Measurements from ENCODE around the gene FAM81B. TPM values are rescaled to one million over a fixed set of nuclear protein-coding genes. Genes with fewer than 3 reads are reported as not detected.

FAM81B gene
- total and polyA plus RNA-seq, 2 donors from 2014 or later = 1.9 to 2.3 TPM

DNA sequence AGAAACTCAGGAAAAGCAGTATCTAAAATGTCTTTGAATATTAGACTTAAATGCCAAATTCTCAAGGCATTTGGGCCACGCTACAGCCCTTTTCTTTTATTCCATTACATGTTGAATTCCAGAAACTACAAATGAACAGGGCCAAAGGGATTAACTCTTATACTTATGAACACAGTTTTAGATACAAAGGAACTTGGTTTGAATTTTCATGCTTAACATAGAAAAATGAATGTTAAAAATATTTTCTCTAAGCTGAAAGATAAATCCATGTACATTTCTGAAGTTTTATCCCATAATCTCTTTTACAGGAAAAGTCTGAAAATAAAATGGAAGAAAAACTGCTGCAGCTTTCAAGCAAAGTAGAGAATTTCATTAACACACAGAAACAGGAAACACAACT is 56.8 kb downstream of the FAM81B start:
- no peak overlapping the region for H3K4me3 ChIP-seq (ENCODE audit: low read length in 3 of 3)
- no peaks in the 10 kb centered on the region for H3K27me3 ChIP-seq (ENCODE audit: control insufficient read depth, insufficient read depth, low read length)
- TF ChIP-seq, protein P1, sequence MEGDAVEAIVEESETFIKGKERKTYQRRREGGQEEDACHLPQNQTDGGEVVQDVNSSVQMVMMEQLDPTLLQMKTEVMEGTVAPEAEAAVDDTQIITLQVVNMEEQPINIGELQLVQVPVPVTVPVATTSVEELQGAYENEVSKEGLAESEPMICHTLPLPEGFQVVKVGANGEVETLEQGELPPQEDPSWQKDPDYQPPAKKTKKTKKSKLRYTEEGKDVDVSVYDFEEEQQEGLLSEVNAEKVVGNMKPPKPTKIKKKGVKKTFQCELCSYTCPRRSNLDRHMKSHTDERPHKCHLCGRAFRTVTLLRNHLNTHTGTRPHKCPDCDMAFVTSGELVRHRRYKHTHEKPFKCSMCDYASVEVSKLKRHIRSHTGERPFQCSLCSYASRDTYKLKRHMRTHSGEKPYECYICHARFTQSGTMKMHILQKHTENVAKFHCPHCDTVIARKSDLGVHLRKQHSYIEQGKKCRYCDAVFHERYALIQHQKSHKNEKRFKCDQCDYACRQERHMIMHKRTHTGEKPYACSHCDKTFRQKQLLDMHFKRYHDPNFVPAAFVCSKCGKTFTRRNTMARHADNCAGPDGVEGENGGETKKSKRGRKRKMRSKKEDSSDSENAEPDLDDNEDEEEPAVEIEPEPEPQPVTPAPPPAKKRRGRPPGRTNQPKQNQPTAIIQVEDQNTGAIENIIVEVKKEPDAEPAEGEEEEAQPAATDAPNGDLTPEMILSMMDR (IDR thresholded peaks at IDR 0.05; ENCODE audit: borderline replicate concordance, extremely low read depth, insufficient read depth) = no peak
- H3K9ac ChIP-seq (ENCODE audit: low read length in 3 of 3) = no peak overlapping the region
- DNase-seq (no peak), FAIRE-seq (no peak)
- no peak overlapping the region for H3K27ac ChIP-seq (ENCODE audit: low read depth in 2 of 2, low read length in 2 of 2)
- H3K9me3 ChIP-seq (ENCODE audit: control insufficient read depth in 2 of 3, insufficient read depth in 1 of 3, low read length in 3 of 3) = no peaks in the 10 kb centered on the region
- intact Hi-C loops (cut with DNase I) = no loop called here
- no peaks in the 10 kb centered on the region for H3K36me3 ChIP-seq (ENCODE audit: control insufficient read depth in 2 of 3, insufficient read depth in 3 of 3, low read length in 3 of 3)
- H3K4me1 ChIP-seq (ENCODE audit: control insufficient read depth in 2 of 3, insufficient read depth in 2 of 3, low read depth in 1 of 3, low read length in 3 of 3) = no peaks in the 10 kb centered on the region

DNA sequence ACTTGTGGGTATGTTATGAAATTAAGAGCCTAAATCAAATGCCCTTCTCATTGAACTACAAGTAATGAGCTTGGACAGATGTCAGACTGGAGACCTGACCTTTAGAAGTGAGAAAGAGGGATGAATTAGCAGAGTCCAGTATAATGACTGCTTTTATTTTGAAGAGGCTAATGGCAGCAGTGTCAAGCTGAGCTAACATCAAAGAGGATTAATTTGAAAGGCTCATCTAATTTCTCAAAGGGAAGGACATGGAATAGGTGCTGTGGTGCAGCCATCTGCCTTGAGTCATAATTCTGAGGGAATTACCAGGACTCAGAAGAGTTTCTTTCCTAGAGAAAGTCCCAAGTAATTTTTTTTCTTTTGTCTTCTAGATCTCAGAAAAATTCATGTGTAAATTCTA is 57.6 kb downstream of the FAM81B start:
- TF ChIP-seq, protein P1 (IDR thresholded peaks at IDR 0.05; ENCODE audit: borderline replicate concordance, extremely low read depth, insufficient read depth) = no peak
- Histone ChIP-seq H3K9me3 (ENCODE audit: control insufficient read depth in 2 of 3, insufficient read depth in 1 of 3, low read length in 3 of 3) (no peaks in the 10 kb centered on the region), H3K4me3 (ENCODE audit: low read length in 3 of 3) (no peak overlapping the region), H3K36me3 (ENCODE audit: control insufficient read depth in 2 of 3, insufficient read depth in 3 of 3, low read length in 3 of 3) (no peaks in the 10 kb centered on the region), H3K4me1 (ENCODE audit: control insufficient read depth in 2 of 3, insufficient read depth in 2 of 3, low read depth in 1 of 3, low read length in 3 of 3) (no peaks in the 10 kb centered on the region), H3K27ac (ENCODE audit: low read depth in 2 of 2, low read length in 2 of 2) (no peak overlapping the region), H3K27me3 (ENCODE audit: control insufficient read depth, insufficient read depth, low read length) (no peaks in the 10 kb centered on the region), H3K9ac (ENCODE audit: low read length in 3 of 3) (no peak overlapping the region)
- intact Hi-C loops (cut with DNase I) = no loop called here
- no peak for DNase-seq
- no peak for FAIRE-seq

DNA sequence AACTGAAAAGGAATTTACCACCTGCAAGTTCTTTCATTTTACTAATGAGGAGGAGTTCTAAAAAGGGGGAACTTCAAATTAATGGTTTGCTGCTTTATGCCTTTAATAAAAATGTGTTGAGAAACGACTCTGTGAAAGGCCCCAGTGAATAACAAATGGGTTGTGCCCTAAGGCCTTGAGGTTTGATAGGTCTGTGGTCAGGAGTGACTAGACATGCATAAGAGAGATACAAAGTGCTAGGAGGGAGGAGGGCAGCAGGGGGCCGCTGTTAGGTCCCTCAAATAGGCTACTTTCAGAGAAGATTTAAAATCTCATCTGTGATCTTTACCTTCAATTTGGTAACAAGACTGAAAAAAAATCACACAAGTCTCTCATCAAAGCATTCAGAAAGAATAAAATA is 58.3 kb downstream of the FAM81B start:
- TF ChIP-seq, protein P1 (IDR thresholded peaks at IDR 0.05; ENCODE audit: borderline replicate concordance, extremely low read depth, insufficient read depth) = no peak
- Histone ChIP-seq H3K27ac (ENCODE audit: low read depth in 2 of 2, low read length in 2 of 2) (no peak overlapping the region), H3K4me1 (ENCODE audit: control insufficient read depth in 2 of 3, insufficient read depth in 2 of 3, low read depth in 1 of 3, low read length in 3 of 3) (no peaks in the 10 kb centered on the region), H3K36me3 (ENCODE audit: control insufficient read depth in 2 of 3, insufficient read depth in 3 of 3, low read length in 3 of 3) (no peaks in the 10 kb centered on the region), H3K9ac (ENCODE audit: low read length in 3 of 3) (no peak overlapping the region), H3K4me3 (ENCODE audit: low read length in 3 of 3) (no peak overlapping the region), H3K27me3 (ENCODE audit: control insufficient read depth, insufficient read depth, low read length) (no peaks in the 10 kb centered on the region), H3K9me3 (ENCODE audit: control insufficient read depth in 2 of 3, insufficient read depth in 1 of 3, low read length in 3 of 3) (no peaks in the 10 kb centered on the region)
- no peak for FAIRE-seq
- DNase-seq = no peak
- intact Hi-C loops (cut with DNase I) = no loop called here

DNA sequence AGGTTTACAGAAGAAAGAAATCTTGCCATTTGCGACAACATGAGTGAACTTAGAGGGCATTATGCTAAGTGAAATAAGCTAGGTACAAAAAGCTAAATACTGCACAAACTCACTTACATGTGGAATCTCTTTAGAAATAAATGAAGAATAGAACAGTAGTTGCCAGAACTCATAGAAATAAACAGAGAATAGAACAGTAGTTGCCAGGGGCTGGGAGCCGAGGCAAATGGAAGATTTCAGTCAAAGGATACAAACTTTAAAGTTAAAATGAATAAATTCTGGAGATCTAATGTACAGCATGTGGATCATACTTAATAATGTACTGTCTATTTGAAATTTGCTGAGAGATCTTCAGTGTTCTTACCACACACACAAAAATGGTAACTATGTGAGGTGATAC is 63.4 kb downstream of the FAM81B start:
- no peaks in the 10 kb centered on the region for H3K9me3 ChIP-seq (ENCODE audit: control insufficient read depth in 2 of 3, insufficient read depth in 1 of 3, low read length in 3 of 3)
- no peaks in the 10 kb centered on the region for H3K27me3 ChIP-seq (ENCODE audit: control insufficient read depth, insufficient read depth, low read length)
- intact Hi-C loops (cut with DNase I) = no loop called here
- no peak overlapping the region for H3K9ac ChIP-seq (ENCODE audit: low read length in 3 of 3)
- no peak overlapping the region for H3K27ac ChIP-seq (ENCODE audit: low read depth in 2 of 2, low read length in 2 of 2)
- no peak overlapping the region for H3K4me3 ChIP-seq (ENCODE audit: low read length in 3 of 3)
- TF ChIP-seq, protein P1 (IDR thresholded peaks at IDR 0.05; ENCODE audit: borderline replicate concordance, extremely low read depth, insufficient read depth) = no peak
- FAIRE-seq (no peak), DNase-seq (no peak)
- H3K36me3 ChIP-seq (ENCODE audit: control insufficient read depth in 2 of 3, insufficient read depth in 3 of 3, low read length in 3 of 3) = no peaks in the 10 kb centered on the region
- H3K4me1 ChIP-seq (ENCODE audit: control insufficient read depth in 2 of 3, insufficient read depth in 2 of 3, low read depth in 1 of 3, low read length in 3 of 3) = no peaks in the 10 kb centered on the region

All from kidney (tissue), 14 donors.